Measurements from ENCODE around the gene ELF3. TPM values are rescaled to one million over a fixed set of nuclear protein-coding genes. Genes with fewer than 3 reads are reported as not detected.
"Not testable (repeated sequence)": the region's sequence is repeated elsewhere in the genome, so short reads cannot be mapped to it uniquely, and the experiment has no call there.

Gene ELF3
- total RNA-seq, 3 donors from 2014 or later = 0.87 to 1.4 (median 1.0) TPM

DNA sequence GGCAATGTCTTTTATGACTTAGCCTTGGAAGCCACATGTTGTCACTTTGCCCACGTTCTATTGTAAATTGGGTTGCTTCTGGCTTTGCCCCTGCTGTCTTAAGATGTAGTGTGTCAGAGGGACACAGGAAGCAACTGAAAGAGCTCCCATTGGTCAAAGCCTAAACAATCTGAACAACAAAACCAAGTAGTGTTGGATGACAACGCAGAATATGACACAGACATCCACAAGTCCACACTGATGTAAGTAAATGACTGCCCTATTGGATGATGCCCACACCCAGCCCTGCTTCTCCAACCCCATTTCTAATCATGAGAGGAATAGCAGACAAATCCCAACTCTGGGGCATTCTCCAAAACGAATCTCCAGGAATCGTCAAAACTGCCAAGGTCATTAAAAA, 50.7 kb downstream of the ELF3 start:
- peaks cover 6% of the 10 kb centered on the region for H3K27me3 Mint-ChIP-seq (ENCODE audit: low read depth)
- no peaks in the 10 kb centered on the region for H3K9me3 Mint-ChIP-seq
- no peak for DNase-seq
- no peaks in the 10 kb centered on the region for H3K4me1 Mint-ChIP-seq (ENCODE audit: low read depth)
- H3K36me3 Mint-ChIP-seq (ENCODE audit: insufficient read depth) = no peaks in the 10 kb centered on the region
- no peak overlapping the region for H3K4me3 Mint-ChIP-seq
- no peak for ATAC-seq

DNA sequence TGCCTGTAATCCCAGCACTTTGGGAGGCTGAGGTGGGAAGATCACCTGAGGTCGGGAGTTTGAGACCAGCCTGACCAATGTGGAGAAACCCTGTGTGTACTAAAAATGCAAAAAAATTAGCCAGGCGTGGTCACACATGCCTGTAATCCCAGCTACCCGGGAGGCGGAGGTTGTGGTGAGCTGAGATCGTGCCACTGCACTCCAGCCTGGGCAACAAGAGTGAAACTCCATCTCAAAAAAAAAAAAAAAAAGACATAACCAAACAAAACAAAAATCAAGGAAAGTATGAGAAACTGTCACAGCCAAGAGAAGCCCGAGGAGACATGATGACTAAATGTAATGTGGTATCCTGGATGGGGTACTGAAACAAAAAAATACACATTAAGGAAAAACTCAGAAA, 51.4 kb downstream of the ELF3 start:
- not testable (repeated sequence) for H3K4me3 Mint-ChIP-seq; DNase-seq; ATAC-seq; H3K36me3 Mint-ChIP-seq (ENCODE audit: insufficient read depth); H3K9me3 Mint-ChIP-seq; H3K4me1 Mint-ChIP-seq (ENCODE audit: low read depth); H3K27me3 Mint-ChIP-seq (ENCODE audit: low read depth)

DNA sequence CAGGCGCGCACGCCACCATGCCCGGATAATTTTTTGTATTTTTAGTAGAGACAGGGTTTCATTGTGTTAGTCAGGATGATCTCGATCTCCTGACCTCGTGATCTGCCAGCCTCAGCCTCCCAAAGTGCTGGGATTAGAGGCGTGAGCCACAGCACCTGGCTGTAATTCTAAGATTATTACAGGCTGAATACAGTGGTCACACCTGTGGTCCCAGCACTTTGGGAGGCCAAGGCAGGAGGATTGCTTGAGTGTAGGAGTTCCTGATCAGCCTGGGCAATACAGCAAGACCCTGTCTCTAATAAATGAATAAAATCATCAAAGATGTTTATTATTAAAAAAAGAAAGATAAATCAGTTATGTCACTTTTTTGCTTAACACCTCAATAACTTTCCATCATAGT, 52.2 kb downstream of the ELF3 start:
- not testable (repeated sequence) for H3K4me1 Mint-ChIP-seq (ENCODE audit: low read depth); H3K36me3 Mint-ChIP-seq (ENCODE audit: insufficient read depth); ATAC-seq; H3K27me3 Mint-ChIP-seq (ENCODE audit: low read depth); H3K4me3 Mint-ChIP-seq; DNase-seq; H3K9me3 Mint-ChIP-seq

DNA sequence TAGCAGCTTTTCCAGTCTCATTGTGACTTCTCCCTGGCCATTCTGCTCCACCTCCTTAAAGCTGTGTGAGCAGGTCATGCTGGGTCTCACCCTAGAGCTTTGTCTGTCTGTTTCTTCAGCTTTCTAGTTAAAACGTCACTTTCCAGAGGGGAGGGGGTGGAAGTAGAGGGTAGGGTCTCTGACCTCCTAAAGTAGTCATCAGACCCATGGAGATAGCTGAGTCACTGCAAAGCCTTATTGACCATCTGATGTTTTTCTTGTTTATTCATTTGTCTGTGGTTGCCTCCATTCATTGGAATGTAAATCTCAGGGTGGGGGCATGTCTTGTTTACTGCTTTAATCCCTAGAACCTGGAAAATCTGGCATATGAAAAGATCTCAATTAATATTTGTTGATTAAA, 52.7 kb downstream of the ELF3 start:
- Mint-ChIP-seq H3K9me3 (no peaks in the 10 kb centered on the region), H3K4me1 (ENCODE audit: low read depth) (no peaks in the 10 kb centered on the region), H3K27me3 (ENCODE audit: low read depth) (peaks cover 8% of the 10 kb centered on the region), H3K36me3 (ENCODE audit: insufficient read depth) (no peaks in the 10 kb centered on the region), H3K4me3 (no peak overlapping the region)
- ATAC-seq (no peak), DNase-seq (no peak)

DNA sequence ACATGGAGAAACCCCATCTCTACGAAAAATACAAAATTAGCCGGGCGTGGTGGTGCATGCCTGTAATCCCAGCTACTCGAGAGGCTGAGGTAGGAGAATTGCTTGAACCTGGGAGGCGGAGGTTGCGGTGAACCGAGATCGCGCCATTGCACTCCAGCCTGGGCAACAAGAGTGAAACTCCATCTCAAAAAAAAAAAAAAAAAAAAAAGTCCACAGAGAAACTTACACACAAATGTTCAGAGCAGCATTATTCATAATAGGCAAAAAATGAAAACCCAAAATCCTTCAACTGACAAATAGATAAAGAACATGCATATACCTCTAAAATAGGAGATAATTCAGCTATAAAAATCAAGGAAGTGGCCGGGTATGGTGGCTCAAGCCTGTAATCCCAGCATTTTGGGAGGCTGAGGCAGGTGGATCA, 54.5 kb downstream of the ELF3 start:
- H3K9me3 Mint-ChIP-seq; H3K27me3 Mint-ChIP-seq (ENCODE audit: low read depth); H3K4me3 Mint-ChIP-seq; H3K4me1 Mint-ChIP-seq (ENCODE audit: low read depth); DNase-seq; H3K36me3 Mint-ChIP-seq (ENCODE audit: insufficient read depth); ATAC-seq: not testable (repeated sequence)

Other genes starting within 250 kb of the ELF3 start
- gene IPO9, start 181.4 kb upstream of the ELF3 start, total RNA-seq = 10 to 100 TPM; 45.4 to 48.3 (median 46.9) TPM
- gene SHISA4, start 121.7 kb upstream of the ELF3 start, total RNA-seq = under 1 TPM; 0.19 to 0.40 (median 0.37) TPM
- gene LMOD1, start 64.0 kb upstream of the ELF3 start, total RNA-seq = under 1 TPM in 2 of 3 donors, not detected in 1; 0.08 to 0.14 TPM
- gene TIMM17A, start 55.1 kb upstream of the ELF3 start, total RNA-seq = 100 to 1,000 TPM; 144 to 160 (median 146) TPM
- 10 to 100 TPM; 14.3 to 20.2 (median 17.5) TPM for gene RNPEP, start 27.9 kb upstream of the ELF3 start, total RNA-seq
- gene GPR37L1, start 112.3 kb downstream of the ELF3 start, total RNA-seq = not detected
- 10 to 100 TPM; 48.9 to 55.0 (median 52.1) TPM for gene ARL8A, start 134.2 kb downstream of the ELF3 start, total RNA-seq
- gene PTPN7, start 150.0 kb downstream of the ELF3 start, total RNA-seq = 100 to 1,000 TPM; 304 to 352 (median 331) TPM
- under 1 TPM in 2 of 3 donors, not detected in 1; 0.08 to 0.21 TPM for gene LGR6, start 183.2 kb downstream of the ELF3 start, total RNA-seq

All from activated T-cell treated with anti-CD3 and anti-CD28 coated beads, Interleukin-2, amount 50 U/mL, for 4 hours (primary cell).